Left lung (tissue), 10 donors: ENCODE data around the gene AKAP13. TPM values are rescaled to one million over a fixed set of nuclear protein-coding genes. Genes with fewer than 3 reads are reported as not detected.
A peak's percentile ranks its signal among the peaks of the same experiment; 100 is the strongest.

Experiments used
- ATAC-seq: fragments of 200-7000 bp; cut with Tn5 transposase; one replicate; pipeline ENCODE4 v1.9.1; 2020; ENCODE audit warnings: moderate library complexity
- DNase-seq, 4 donors: peaks; one replicate each; pipeline ENCODE4 v3.0.0-alpha.2; 2013 to 2020
- H3K27ac ChIP-seq, 2 donors: fragments of 200-600 bp; sonication (generic) in 1 of 2; one replicate each; pipeline versions ENCODE4 v1.5.0 to v1.8.0; 2020 to 2021
- H3K27me3 ChIP-seq, 2 donors: fragments of 200-600 bp; sonication (generic) in 1 of 2; one replicate each; pipeline versions ENCODE4 v1.5.0 to v1.8.0; 2020 to 2021
- H3K36me3 ChIP-seq, 2 donors: fragments of 200-600 bp; sonication (generic) in 1 of 2; one replicate each; pipeline versions ENCODE4 v1.5.0 to v1.8.0; 2020 to 2021
- H3K4me1 ChIP-seq, 2 donors: fragments of 200-600 bp; one replicate each; pipeline ENCODE4 v1.8.0; 2021
- H3K4me3 ChIP-seq, 2 donors: fragments of 200-600 bp; sonication (generic) in 1 of 2; one replicate each; pipeline versions ENCODE4 v1.5.0 to v1.8.0; 2020 to 2021; ENCODE audit warnings: mild to moderate bottlenecking in 1 of 2
- H3K9me3 ChIP-seq, 2 donors: fragments of 200-600 bp; sonication (generic) in 1 of 2; one replicate each; pipeline versions ENCODE4 v1.5.0 to v1.8.0; 2020 to 2021
- CTCF ChIP-seq, 2 donors: fragments of 200-600 bp; sonication (generic) in 1 of 2; IDR thresholded peaks; one replicate each; pipeline versions ENCODE4 v1.5.0 to v1.8.0; 2021; ENCODE audit warnings: antibody characterized with exemption in 2 of 2
- intact Hi-C, 2 donors: fragments of 100-400 bp; cut with DNase I; formaldehyde crosslinking; loops; one replicate each; pipeline versions ENCODE4 v1.11.2 to v1.14.2; 2022
- polyA plus RNA-seq, 6 donors: library from polyadenylated mRNA; unstranded; fragments of 120-200 nt; gene quantifications; one replicate each; pipeline ENCODE4 v1.2.1, GENCODE V29; 2013; ENCODE audit not compliant: insufficient read length in 6 of 6
- total RNA-seq, 2 donors: library from RNA; stranded (reverse); fragmentation: NEBNext Ultra II Directional; extraction: Animal tissue kit (Norgen Biotek cat#: 25700); gene quantifications; one replicate each; pipeline ENCODE4 v1.2.1, GENCODE V29; 2021
- donor health status: DM: no; HTN: yes; CAD: no.
- donor health status: DM: no; HTN: no; CAD: no.

Gene AKAP13
- total and polyA plus RNA-seq, 8 donors: 93.6 to 346 (median 102) TPM

- no peak for ATAC-seq
- no peak overlapping the region for H3K27ac ChIP-seq
- intact Hi-C loops: no loop called here
These were observed 112.9 kb downstream of the AKAP13 start for GRCh38 chr15:85493260-85493659.

GRCh38 chr15:85494048-85494777 is 113.8 kb downstream of the AKAP13 start:
- Histone ChIP-seq H3K9me3 (no peaks in the 10 kb centered on the region), H3K4me3 (no peak overlapping the region), H3K27ac (peak overlapping the region in 1 of 2 donors; percentile 51), H3K36me3 (no peaks in the 10 kb centered on the region), H3K4me1 (peaks cover 17 to 64% of the 10 kb centered on the region in 2 donors), H3K27me3 (no peaks in the 10 kb centered on the region)
- intact Hi-C loops: no loop called here
- ATAC-seq: peak; percentile 88
- TF ChIP-seq CTCF (IDR thresholded peaks at IDR 0.05): no peak
- no peak for DNase-seq

More at GRCh38 chr15:85493260-85493659, 112.9 kb downstream of the AKAP13 start:
- H3K9me3 ChIP-seq: no peaks in the 10 kb centered on the region
- H3K27me3 ChIP-seq: no peaks in the 10 kb centered on the region
- no peaks in the 10 kb centered on the region for H3K36me3 ChIP-seq
- no peak overlapping the region for H3K4me3 ChIP-seq
- TF ChIP-seq CTCF (IDR thresholded peaks at IDR 0.05): no peak
- DNase-seq: no peak
- peaks cover 16 to 66% of the 10 kb centered on the region in 2 donors for H3K4me1 ChIP-seq

GRCh38 chr15:85495096-85495495 is 114.7 kb downstream of the AKAP13 start:
- ATAC-seq: no peak
- no peaks in the 10 kb centered on the region for H3K9me3 ChIP-seq
- no peak for DNase-seq
- peaks cover 21 to 64% of the 10 kb centered on the region in 2 donors for H3K4me1 ChIP-seq
- intact Hi-C loops: no loop called here
- H3K36me3 ChIP-seq: no peaks in the 10 kb centered on the region
- no peaks in the 10 kb centered on the region for H3K27me3 ChIP-seq
- no peak overlapping the region for H3K4me3 ChIP-seq
- TF ChIP-seq CTCF (IDR thresholded peaks at IDR 0.05): no peak
- no peak overlapping the region for H3K27ac ChIP-seq

- no peak overlapping the region for H3K27ac ChIP-seq
- intact Hi-C loops: no loop called here
- H3K4me1 ChIP-seq: peaks cover 24 to 65% of the 10 kb centered on the region in 2 donors
These were observed 115.1 kb downstream of the AKAP13 start for GRCh38 chr15:85495544-85495943.

More at GRCh38 chr15:85495544-85495943, 115.1 kb downstream of the AKAP13 start:
- Histone ChIP-seq H3K4me3 (no peak overlapping the region), H3K36me3 (no peaks in the 10 kb centered on the region), H3K27me3 (no peaks in the 10 kb centered on the region), H3K9me3 (no peaks in the 10 kb centered on the region)
- ATAC-seq: no peak
- DNase-seq: no peak
- TF ChIP-seq CTCF (IDR thresholded peaks at IDR 0.05): no peak
